Breast epithelium (tissue), 3 donors: ENCODE measurements around the gene PTPRK.
A peak's percentile ranks its signal among the peaks of the same experiment; 100 is the strongest.

Experiments used
- POLR2A ChIP-seq: fragments of 450-650 bp; IDR thresholded peaks from one replicate; pipeline ENCODE4 v1.6.1; 2016; ENCODE audit warnings: antibody characterized with exemption, mild to moderate bottlenecking, moderate library complexity
- POLR2AphosphoS5 ChIP-seq, 3 donors: sonication (generic); formaldehyde crosslinking; IDR thresholded peaks; one replicate each; pipeline ENCODE4 v1.6.1; 2017; ENCODE audit warnings: antibody characterized with exemption in 3 of 3
- TF ChIP-seq, protein P1 (sequence below), 3 donors: fragments of 450-650 bp; IDR thresholded peaks; one replicate each; pipeline ENCODE4 v1.5.1; 2016 to 2017; ENCODE audit warnings: antibody characterized with exemption in 3 of 3, mild to moderate bottlenecking in 3 of 3, moderate library complexity in 3 of 3

DNA sequence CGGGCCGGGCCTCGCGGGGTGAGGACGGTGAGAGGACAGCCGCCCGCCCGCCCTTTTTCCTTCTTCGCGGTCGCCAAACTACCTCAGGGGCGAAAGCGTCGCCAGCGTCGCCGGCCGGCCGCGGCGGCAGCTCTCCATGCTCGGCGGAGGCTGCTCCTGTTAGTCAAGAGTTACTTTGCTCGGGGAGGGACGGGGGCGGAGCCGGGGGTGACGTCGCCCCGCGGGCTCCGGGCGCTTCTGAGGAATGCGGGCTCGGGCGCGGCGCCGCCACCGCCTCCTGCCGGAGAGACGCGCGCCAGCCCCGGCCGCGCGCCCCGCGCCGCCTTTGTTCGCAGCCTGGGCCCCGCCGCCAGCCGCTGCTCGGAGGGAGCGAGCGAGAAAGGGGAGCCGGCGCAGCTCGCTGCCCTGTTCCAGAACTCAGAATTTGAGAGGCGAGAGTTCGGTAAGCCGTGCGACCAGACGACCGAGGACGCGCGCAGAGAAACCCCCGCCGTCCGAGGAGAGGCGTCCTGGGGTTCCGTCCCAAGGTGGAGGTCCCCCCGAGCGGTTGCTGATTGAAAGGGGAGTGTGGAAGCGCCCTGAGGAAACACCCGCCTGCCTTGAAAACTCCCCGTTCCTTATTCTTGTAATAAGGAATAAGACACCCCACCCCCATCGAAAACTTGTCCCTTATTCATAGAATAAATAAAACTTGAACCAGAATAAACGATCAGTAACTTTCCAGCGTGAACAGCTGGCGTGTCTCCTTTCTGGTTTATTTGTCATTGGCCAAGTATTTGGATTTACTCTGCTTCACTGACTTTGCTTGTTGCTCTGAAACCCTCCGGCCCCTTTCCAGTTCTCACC, at the start of gene PTPRK:
- TF ChIP-seq POLR2A (peak; percentile 80), POLR2AphosphoS5 (IDR thresholded peaks at IDR 0.05) (peak in 2 of 3 donors; percentile 59 to 94)
- TF ChIP-seq, protein P1, sequence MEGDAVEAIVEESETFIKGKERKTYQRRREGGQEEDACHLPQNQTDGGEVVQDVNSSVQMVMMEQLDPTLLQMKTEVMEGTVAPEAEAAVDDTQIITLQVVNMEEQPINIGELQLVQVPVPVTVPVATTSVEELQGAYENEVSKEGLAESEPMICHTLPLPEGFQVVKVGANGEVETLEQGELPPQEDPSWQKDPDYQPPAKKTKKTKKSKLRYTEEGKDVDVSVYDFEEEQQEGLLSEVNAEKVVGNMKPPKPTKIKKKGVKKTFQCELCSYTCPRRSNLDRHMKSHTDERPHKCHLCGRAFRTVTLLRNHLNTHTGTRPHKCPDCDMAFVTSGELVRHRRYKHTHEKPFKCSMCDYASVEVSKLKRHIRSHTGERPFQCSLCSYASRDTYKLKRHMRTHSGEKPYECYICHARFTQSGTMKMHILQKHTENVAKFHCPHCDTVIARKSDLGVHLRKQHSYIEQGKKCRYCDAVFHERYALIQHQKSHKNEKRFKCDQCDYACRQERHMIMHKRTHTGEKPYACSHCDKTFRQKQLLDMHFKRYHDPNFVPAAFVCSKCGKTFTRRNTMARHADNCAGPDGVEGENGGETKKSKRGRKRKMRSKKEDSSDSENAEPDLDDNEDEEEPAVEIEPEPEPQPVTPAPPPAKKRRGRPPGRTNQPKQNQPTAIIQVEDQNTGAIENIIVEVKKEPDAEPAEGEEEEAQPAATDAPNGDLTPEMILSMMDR (IDR thresholded peaks at IDR 0.05): peak in 1 of 3 donors; percentile 72
